Measurements from ENCODE around the gene PRR35. TPM values are rescaled to one million over a fixed set of nuclear protein-coding genes. Genes with fewer than 3 reads are reported as not detected.

The PRR35 gene
- total and polyA plus RNA-seq, 2 of the 4 experiments (the other 2 are of a cell fraction): not detected

DNA sequence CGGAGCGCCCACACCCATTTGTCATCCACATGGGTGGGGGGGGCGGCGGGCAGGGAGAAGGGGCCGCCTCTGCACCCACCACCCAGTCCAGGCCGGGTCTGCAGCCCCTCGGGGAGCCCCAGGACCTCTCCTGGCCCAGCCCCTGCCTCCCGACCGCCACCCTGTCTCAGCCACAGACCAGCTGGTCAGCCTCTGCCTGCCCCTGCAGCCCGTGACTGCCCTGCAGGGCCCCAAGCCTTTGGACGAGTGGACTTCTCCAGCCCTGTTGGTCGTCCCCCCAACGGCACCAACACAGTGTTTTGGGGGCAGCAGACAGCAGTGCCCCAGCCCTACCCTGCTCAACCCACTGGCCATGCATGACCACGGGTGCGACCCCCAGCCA, 1.2 kb downstream of the PRR35 start:
- intact Hi-C loops (cut with micrococcal nuclease) (no loop called here), in situ Hi-C loops (cut with MboI; ENCODE audit: low sequenced_read_pairs) (no loop called here), dilution Hi-C loops (cut with HindIII; ENCODE audit: low sequenced_read_pairs, unreplicated experiment) (no loop called here)
- BruUV-seq (replicated peaks): no TSS peak
- Histone ChIP-seq H3K23ac (ENCODE audit: low read depth, low read length) (no peak overlapping the region), H3K56ac (ENCODE audit: extremely low read depth, insufficient read depth, low read length) (no peak overlapping the region), H2BK120ac (ENCODE audit: low read depth, low read length) (no peak overlapping the region), H3K18ac (ENCODE audit: low read depth, low read length) (no peak overlapping the region), H3K4me1 (ENCODE audit: control insufficient read depth, insufficient read depth, low read length) (peaks cover 6% of the 10 kb centered on the region), H3K14ac (replicated peaks; ENCODE audit: low read depth, low read length) (no peak overlapping the region), H3K4me2 (ENCODE audit: low read depth, low read length) (no peak overlapping the region), H2BK5ac (ENCODE audit: low read depth, low read length, poor library complexity, severe bottlenecking) (no peak overlapping the region), H2AFZ (replicated peaks; ENCODE audit: low read length, poor library complexity) (no peak overlapping the region), H4K5ac (ENCODE audit: low read depth, low read length) (no peak overlapping the region), H3K9ac (ENCODE audit: low read depth, low read length) (no peak overlapping the region), H3K27ac (ENCODE audit: insufficient read depth, low read length) (no peak overlapping the region), H3K36me3 (ENCODE audit: control insufficient read depth, insufficient read depth, low read length) (no peaks in the 10 kb centered on the region), H3K79me1 (ENCODE audit: low read depth in 1 of 2, low read length in 2 of 2) (no peaks in the 10 kb centered on the region), H3K4me3 (ENCODE audit: insufficient read depth, low read depth, low read length) (no peak overlapping the region), H3K4ac (ENCODE audit: low read depth, low read length) (no peak overlapping the region), H3K27me3 (ENCODE audit: control insufficient read depth, insufficient read depth, low read length) (peaks cover 48% of the 10 kb centered on the region), H4K20me1 (ENCODE audit: insufficient read depth, low read length) (peaks cover 5% of the 10 kb centered on the region; the same call in 1 of the 2 replicates), H4K8ac (ENCODE audit: low read depth in 2 of 2, low read length in 2 of 2) (no peak overlapping the region), H2BK15ac (ENCODE audit: low read depth, low read length) (no peak overlapping the region), H3K9me1 (ENCODE audit: insufficient read depth, low read length) (peaks cover 1% of the 10 kb centered on the region), H2AK9ac (replicated peaks; ENCODE audit: low read depth, low read length, poor library complexity) (no peak overlapping the region), H4K91ac (ENCODE audit: insufficient read depth, low read depth, low read length) (no peak overlapping the region), H2BK20ac (ENCODE audit: low read depth, low read length) (no peak overlapping the region), H2AK5ac (ENCODE audit: low read depth, low read length) (no peak overlapping the region), H3K9me3 (ENCODE audit: control insufficient read depth, insufficient read depth, low read length) (no peaks in the 10 kb centered on the region)
- POLR2A ChIA-PET (ENCODE audit: unreplicated experiment): no interaction called here
- CTCF ChIA-PET: no interaction called here
- WGBS, 2 experiments (ENCODE audit: extremely low coverage in 2 of 2, insufficient read length in 1 of 2): 29% methylated on average over 2 of the region's 15 CpGs; no CpG with 5 or more reads in 1 of the 2 experiments
- ATAC-seq (ENCODE audit: low read depth): no peak
- no peak for DNase-seq
- TF ChIP-seq CEBPB (IDR thresholded peaks at IDR 0.05; ENCODE audit: low read depth, low read length) (no peak), CHD1 (IDR thresholded peaks at IDR 0.05; ENCODE audit: low read depth, low read length) (no peak), FOS (IDR thresholded peaks at IDR 0.05; ENCODE audit: low read depth, low read length) (no peak), RAD21 (IDR thresholded peaks at IDR 0.05; ENCODE audit: low read length) (no peak), BHLHE40 (IDR thresholded peaks at IDR 0.05; ENCODE audit: low read depth, low read length) (no peak), MXI1 (IDR thresholded peaks at IDR 0.05; ENCODE audit: borderline replicate concordance, low read depth, low read length) (no peak), MAZ (IDR thresholded peaks at IDR 0.05; ENCODE audit: borderline replicate concordance, low read depth, low read length) (no peak), RFX5 (IDR thresholded peaks at IDR 0.05; ENCODE audit: low read depth, low read length) (no peak), MAFK (IDR thresholded peaks at IDR 0.05; ENCODE audit: low read depth, low read length) (no peak), POLR2A (IDR thresholded peaks at IDR 0.05; ENCODE audit: low read depth, low read length) (no peak)
- TF ChIP-seq, protein P1, sequence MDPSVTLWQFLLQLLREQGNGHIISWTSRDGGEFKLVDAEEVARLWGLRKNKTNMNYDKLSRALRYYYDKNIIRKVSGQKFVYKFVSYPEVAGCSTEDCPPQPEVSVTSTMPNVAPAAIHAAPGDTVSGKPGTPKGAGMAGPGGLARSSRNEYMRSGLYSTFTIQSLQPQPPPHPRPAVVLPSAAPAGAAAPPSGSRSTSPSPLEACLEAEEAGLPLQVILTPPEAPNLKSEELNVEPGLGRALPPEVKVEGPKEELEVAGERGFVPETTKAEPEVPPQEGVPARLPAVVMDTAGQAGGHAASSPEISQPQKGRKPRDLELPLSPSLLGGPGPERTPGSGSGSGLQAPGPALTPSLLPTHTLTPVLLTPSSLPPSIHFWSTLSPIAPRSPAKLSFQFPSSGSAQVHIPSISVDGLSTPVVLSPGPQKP (IDR thresholded peaks at IDR 0.05; ENCODE audit: borderline replicate concordance, low read depth, low read length): no peak
- TF ChIP-seq, protein P2, sequence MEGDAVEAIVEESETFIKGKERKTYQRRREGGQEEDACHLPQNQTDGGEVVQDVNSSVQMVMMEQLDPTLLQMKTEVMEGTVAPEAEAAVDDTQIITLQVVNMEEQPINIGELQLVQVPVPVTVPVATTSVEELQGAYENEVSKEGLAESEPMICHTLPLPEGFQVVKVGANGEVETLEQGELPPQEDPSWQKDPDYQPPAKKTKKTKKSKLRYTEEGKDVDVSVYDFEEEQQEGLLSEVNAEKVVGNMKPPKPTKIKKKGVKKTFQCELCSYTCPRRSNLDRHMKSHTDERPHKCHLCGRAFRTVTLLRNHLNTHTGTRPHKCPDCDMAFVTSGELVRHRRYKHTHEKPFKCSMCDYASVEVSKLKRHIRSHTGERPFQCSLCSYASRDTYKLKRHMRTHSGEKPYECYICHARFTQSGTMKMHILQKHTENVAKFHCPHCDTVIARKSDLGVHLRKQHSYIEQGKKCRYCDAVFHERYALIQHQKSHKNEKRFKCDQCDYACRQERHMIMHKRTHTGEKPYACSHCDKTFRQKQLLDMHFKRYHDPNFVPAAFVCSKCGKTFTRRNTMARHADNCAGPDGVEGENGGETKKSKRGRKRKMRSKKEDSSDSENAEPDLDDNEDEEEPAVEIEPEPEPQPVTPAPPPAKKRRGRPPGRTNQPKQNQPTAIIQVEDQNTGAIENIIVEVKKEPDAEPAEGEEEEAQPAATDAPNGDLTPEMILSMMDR (conservative IDR thresholded peaks at IDR 0.05; ENCODE audit: low read depth, low read length): no peak
